Breast epithelium (tissue), 4 donors: ENCODE data around the gene RETSAT. TPM values are rescaled to one million over a fixed set of nuclear protein-coding genes. Genes with fewer than 3 reads are reported as not detected.
A peak's percentile ranks its signal among the peaks of the same experiment; 100 is the strongest.

ENCODE experiments used
- DNase-seq, 2 donors: peaks; one replicate each; pipeline ENCODE4 v3.0.0-alpha.2; 2019; ENCODE audit warnings: low spot score in 2 of 2
- H3K27ac ChIP-seq, 2 donors: fragments of 200-600 bp; sonication (generic) in 1 of 2; one replicate each; pipeline ENCODE4 v1.5.1; 2016 to 2019; ENCODE audit warnings: mild to moderate bottlenecking in 1 of 2
- H3K27me3 ChIP-seq, 2 donors: fragments of 200-600 bp; sonication (generic) in 1 of 2; one replicate each; pipeline versions ENCODE4 v1.5.1 to v1.6.0; 2017 to 2019; ENCODE audit warnings: control low read depth in 1 of 2, mild to moderate bottlenecking in 1 of 2
- H3K36me3 ChIP-seq: fragments of 200-600 bp; one replicate; pipeline ENCODE4 v1.5.1; 2019
- H3K4me1 ChIP-seq, 2 donors: fragments of 200-600 bp; sonication (generic); one replicate each; pipeline ENCODE4 v1.5.1; 2016 to 2019; ENCODE audit warnings: control low read depth in 1 of 2
- H3K4me3 ChIP-seq, 3 donors: fragments of 200-600 bp; sonication (generic); 1 replicate in 2 of 3; 2 replicates in 1 of 3; pipeline ENCODE4 v1.5.1; 2016 to 2019; ENCODE audit warnings: mild to moderate bottlenecking in 3 of 3, moderate library complexity in 2 of 3
- H3K9me3 ChIP-seq, 2 donors: fragments of 200-600 bp; sonication (generic) in 1 of 2; one replicate each; pipeline ENCODE4 v1.5.1; 2016 to 2019; ENCODE audit warnings: control low read depth in 1 of 2
- CTCF ChIP-seq, 3 donors: fragments of 450-650 bp; IDR thresholded peaks; one replicate each; pipeline ENCODE4 v1.5.1; 2016 to 2017; ENCODE audit warnings: antibody characterized with exemption in 3 of 3, mild to moderate bottlenecking in 3 of 3, moderate library complexity in 3 of 3
- POLR2A ChIP-seq: fragments of 450-650 bp; IDR thresholded peaks from one replicate; pipeline ENCODE4 v1.6.1; 2016; ENCODE audit warnings: antibody characterized with exemption, mild to moderate bottlenecking, moderate library complexity
- POLR2AphosphoS5 ChIP-seq, 3 donors: sonication (generic); formaldehyde crosslinking; IDR thresholded peaks; one replicate each; pipeline ENCODE4 v1.6.1; 2017; ENCODE audit warnings: antibody characterized with exemption in 3 of 3
- intact Hi-C: fragments of 100-400 bp; cut with DNase I; formaldehyde crosslinking; loops from one replicate; pipeline ENCODE4 v1.15.1; 2023; ENCODE audit warnings: low total_unique reads
- total RNA-seq, 3 donors: library from RNA; depleted of rRNA; stranded (reverse); fragments of >200 nt; gene quantifications; one replicate each; pipeline ENCODE4 v1.1.0, GENCODE V29; 2016

RETSAT gene
- total RNA-seq, result 100 to 1,000 TPM in 2 of 3 donors, 10 to 100 TPM in 1; 96.4 to 534 (median 101) TPM

GRCh38 chr2:85354286-85355072 lies at the start of gene RETSAT, which contains the start of gene ELMOD3:
RETSAT (minus strand) TSS chr2:85354528; CDS start chr2:85354507, 21 bp downstream.
ELMOD3 (plus strand) TSS chr2:85354769; CDS start chr2:85357199, 2,430 bp downstream.
- no peaks in the 10 kb centered on the region for H3K27me3 ChIP-seq
- H3K9me3 ChIP-seq, result no peaks in the 10 kb centered on the region
- intact Hi-C loops, result no loop called here
- DNase-seq, result peak; percentile 95 to 98
- H3K4me3 ChIP-seq, result peak within 1 kb of the TSS; percentile 64 to 73 (median 69)
- peak within 1 kb of the TSS; percentile 85 to 92 for H3K27ac ChIP-seq
- H3K4me1 ChIP-seq, result peaks cover 4 to 7% of the 10 kb centered on the region in 2 donors
- TF ChIP-seq POLR2AphosphoS5 (IDR thresholded peaks at IDR 0.05) (peak; percentile 89 to 95 (median 93)), CTCF (IDR thresholded peaks at IDR 0.05) (peak in 1 of 3 donors; percentile 18), POLR2A (peak; percentile 42)
- no peaks in the 10 kb centered on the region for H3K36me3 ChIP-seq

DNA sequence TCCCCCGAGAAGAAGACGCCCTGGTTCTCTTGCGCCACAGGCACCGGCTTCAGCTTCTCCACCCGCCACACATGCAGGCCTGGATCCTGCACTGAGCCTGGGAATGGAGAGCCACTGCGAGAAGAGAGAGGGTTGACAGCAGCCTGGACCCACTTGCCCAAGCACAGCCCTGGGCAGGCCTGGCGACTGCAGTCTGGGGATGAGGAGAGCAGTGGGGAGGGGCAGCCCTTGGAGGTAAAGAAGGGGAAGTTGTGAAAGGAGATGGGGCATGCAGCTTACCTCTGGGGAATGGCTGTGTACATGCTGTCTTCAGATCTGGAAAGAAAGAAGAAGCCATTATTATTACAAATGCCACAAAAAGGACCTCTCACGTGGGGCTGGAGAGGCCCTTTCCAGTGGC lies 47.5 kb upstream of the RETSAT start:
- H3K27ac ChIP-seq, result no peak overlapping the region
- no peaks in the 10 kb centered on the region for H3K36me3 ChIP-seq
- H3K27me3 ChIP-seq, result no peaks in the 10 kb centered on the region
- H3K9me3 ChIP-seq, result no peaks in the 10 kb centered on the region
- H3K4me1 ChIP-seq, result peaks cover 0 to 6% of the 10 kb centered on the region in 2 donors
- H3K4me3 ChIP-seq, result no peak overlapping the region
- intact Hi-C loops, result no loop called here
- DNase-seq, result no peak
- TF ChIP-seq POLR2A (no peak), POLR2AphosphoS5 (IDR thresholded peaks at IDR 0.05) (no peak), CTCF (IDR thresholded peaks at IDR 0.05) (no peak)

DNA sequence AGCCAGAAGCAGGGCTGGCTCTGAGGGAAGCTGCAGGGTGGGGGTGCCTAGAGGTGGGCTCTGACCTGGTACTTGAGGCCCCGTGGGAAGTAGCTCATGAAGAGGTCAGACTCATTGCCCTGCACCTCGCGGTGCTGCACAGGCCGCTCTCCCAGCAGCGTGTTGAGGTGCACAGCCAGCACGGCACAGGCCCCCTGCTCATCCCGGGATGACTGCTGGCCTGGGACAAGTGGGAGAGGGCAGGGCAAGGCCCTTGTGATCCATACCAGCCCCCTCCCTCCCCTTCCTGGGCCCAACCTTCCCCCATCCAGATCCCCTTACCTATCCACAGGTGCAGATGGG lies 47.1 kb upstream of the RETSAT start:
- Histone ChIP-seq H3K36me3 (no peaks in the 10 kb centered on the region), H3K27ac (no peak overlapping the region), H3K4me1 (peaks cover 0 to 6% of the 10 kb centered on the region in 2 donors), H3K27me3 (no peaks in the 10 kb centered on the region), H3K4me3 (no peak overlapping the region), H3K9me3 (no peaks in the 10 kb centered on the region)
- intact Hi-C loops, result no loop called here
- TF ChIP-seq POLR2A (no peak), POLR2AphosphoS5 (IDR thresholded peaks at IDR 0.05) (no peak), CTCF (IDR thresholded peaks at IDR 0.05) (no peak)
- DNase-seq, result no peak

DNA sequence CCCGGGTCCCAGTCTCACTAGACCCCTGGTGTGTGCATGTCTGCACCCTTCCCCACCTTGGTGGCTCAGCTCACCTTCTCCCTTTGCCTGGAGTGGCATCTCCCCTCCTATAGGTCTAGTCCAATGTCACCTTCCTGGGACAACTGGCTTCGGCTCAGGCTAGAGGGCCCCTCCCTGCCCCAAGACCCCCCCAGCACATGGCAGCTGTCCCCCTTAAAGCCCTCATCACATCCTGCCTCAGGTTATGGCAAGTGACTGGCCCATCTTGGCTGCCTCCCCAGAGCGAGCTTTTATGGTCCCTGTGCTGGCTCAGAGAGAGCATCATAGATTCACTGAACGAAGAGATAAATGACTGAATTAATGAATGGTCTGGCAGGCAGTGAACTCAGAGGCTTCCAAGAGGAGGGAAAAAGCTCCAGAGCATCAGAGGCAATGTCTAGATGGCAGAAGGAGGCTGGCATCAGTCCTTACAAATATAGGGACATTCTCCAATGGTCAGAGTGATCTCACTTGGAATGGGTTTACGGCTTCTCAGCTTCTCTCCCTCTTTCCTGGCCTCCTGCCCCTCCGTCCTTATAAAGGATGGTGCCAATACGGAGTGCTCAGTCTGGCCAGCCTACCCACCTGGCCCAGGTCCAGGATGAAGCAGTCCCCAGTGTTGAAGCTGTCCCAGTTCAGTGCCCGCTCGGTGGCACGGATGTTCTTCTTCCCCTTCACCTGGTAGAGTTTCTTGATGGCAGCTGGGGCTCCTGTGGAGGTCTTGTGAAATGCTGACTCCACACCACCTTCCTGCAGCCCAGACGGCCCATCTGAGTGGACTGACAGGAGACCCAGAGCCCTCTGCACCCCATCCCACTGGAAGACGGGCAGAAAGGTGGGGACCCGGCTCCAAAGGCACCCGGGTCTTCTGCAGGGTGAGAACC lies 46.5 kb upstream of the RETSAT start:
- DNase-seq, result no peak
- no peaks in the 10 kb centered on the region for H3K36me3 ChIP-seq
- no peaks in the 10 kb centered on the region for H3K27me3 ChIP-seq
- TF ChIP-seq CTCF (IDR thresholded peaks at IDR 0.05), result no peak
- intact Hi-C loops, result no loop called here
- H3K9me3 ChIP-seq, result no peaks in the 10 kb centered on the region
- H3K27ac ChIP-seq, result peak overlapping the region in 1 of 2 donors; percentile 36
- H3K4me3 ChIP-seq, result no peak overlapping the region
- peaks cover 0 to 6% of the 10 kb centered on the region in 2 donors for H3K4me1 ChIP-seq
